ENCODE measurements around the gene LRMDA.

The LRMDA gene

GRCh38 chr10:75525067-75525466 is 93.6 kb downstream of the LRMDA start:
- no peaks in the 10 kb centered on the region; the same call in 1 of the 2 replicates for H3K9me3 ChIP-seq (ENCODE audit: insufficient read depth, low read depth, low read length)
- no peak overlapping the region for H3K4me3 ChIP-seq (ENCODE audit: low read length, poor library complexity, severe bottlenecking)
- no peaks in the 10 kb centered on the region for H3K36me3 ChIP-seq (ENCODE audit: insufficient read depth, low read length)
- peaks cover 5% of the 10 kb centered on the region for H3K4me1 ChIP-seq (ENCODE audit: insufficient read depth, low read length, poor library complexity, severe bottlenecking)
- no peak overlapping the region for H3K9ac ChIP-seq (ENCODE audit: low read depth, low read length, poor library complexity, severe bottlenecking)
- H3K79me2 ChIP-seq (ENCODE audit: insufficient read depth, low read length), result no peaks in the 10 kb centered on the region
- H3K27me3 ChIP-seq (ENCODE audit: insufficient read depth, low read length, poor library complexity, severe bottlenecking), result no peaks in the 10 kb centered on the region
- no peaks in the 10 kb centered on the region for H3K9me2 ChIP-seq (replicated peaks; ENCODE audit: low read depth, low read length)
- H2AFZ ChIP-seq (ENCODE audit: low read length), result no peak overlapping the region
- TF ChIP-seq EZH2phosphoT487 (IDR thresholded peaks at IDR 0.05; ENCODE audit: borderline replicate concordance) (no peak), CTCF (conservative IDR thresholded peaks at IDR 0.05; ENCODE audit: low read length) (no peak)
- no peaks in the 10 kb centered on the region for H4K20me1 ChIP-seq (ENCODE audit: insufficient read depth, low read length, poor library complexity, severe bottlenecking)
- no peak overlapping the region for H3K4me2 ChIP-seq (ENCODE audit: low read depth, low read length, poor library complexity, severe bottlenecking)
- no peaks in the 10 kb centered on the region for H3F3A ChIP-seq (ENCODE audit: low read depth)

DNA sequence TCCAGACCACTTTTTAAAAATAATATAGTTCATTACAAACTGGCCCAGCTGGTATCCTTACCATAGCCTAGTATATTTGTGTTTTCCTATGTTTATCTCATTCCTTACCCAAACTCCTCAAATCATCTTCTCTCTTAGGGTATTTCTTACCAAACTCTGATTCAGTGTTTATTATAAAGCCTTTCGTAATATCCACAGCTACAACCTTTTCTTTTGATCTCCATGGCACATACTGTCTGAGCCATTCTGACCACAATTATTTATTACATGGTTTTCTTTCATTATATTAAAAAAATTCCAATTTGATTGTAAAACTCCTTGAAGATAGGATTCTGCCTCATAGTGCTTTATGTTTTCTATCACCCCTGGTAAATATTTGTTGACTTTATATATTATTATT is 94.2 kb downstream of the LRMDA start:
- Histone ChIP-seq H3K27me3 (ENCODE audit: insufficient read depth, low read length, poor library complexity, severe bottlenecking) (no peaks in the 10 kb centered on the region), H4K20me1 (ENCODE audit: insufficient read depth, low read length, poor library complexity, severe bottlenecking) (no peaks in the 10 kb centered on the region), H2AFZ (ENCODE audit: low read length) (no peak overlapping the region), H3K36me3 (ENCODE audit: insufficient read depth, low read length) (no peaks in the 10 kb centered on the region), H3K9me3 (ENCODE audit: insufficient read depth, low read depth, low read length) (no peaks in the 10 kb centered on the region; the same call in 1 of the 2 replicates), H3K9me2 (replicated peaks; ENCODE audit: low read depth, low read length) (no peaks in the 10 kb centered on the region), H3F3A (ENCODE audit: low read depth) (no peaks in the 10 kb centered on the region), H3K4me1 (ENCODE audit: insufficient read depth, low read length, poor library complexity, severe bottlenecking) (peaks cover 5% of the 10 kb centered on the region), H3K4me3 (ENCODE audit: low read length, poor library complexity, severe bottlenecking) (no peak overlapping the region), H3K79me2 (ENCODE audit: insufficient read depth, low read length) (no peaks in the 10 kb centered on the region), H3K4me2 (ENCODE audit: low read depth, low read length, poor library complexity, severe bottlenecking) (no peak overlapping the region), H3K9ac (ENCODE audit: low read depth, low read length, poor library complexity, severe bottlenecking) (no peak overlapping the region)
- TF ChIP-seq CTCF (conservative IDR thresholded peaks at IDR 0.05; ENCODE audit: low read length), result no peak
- TF ChIP-seq EZH2phosphoT487 (IDR thresholded peaks at IDR 0.05; ENCODE audit: borderline replicate concordance), result no peak

DNA sequence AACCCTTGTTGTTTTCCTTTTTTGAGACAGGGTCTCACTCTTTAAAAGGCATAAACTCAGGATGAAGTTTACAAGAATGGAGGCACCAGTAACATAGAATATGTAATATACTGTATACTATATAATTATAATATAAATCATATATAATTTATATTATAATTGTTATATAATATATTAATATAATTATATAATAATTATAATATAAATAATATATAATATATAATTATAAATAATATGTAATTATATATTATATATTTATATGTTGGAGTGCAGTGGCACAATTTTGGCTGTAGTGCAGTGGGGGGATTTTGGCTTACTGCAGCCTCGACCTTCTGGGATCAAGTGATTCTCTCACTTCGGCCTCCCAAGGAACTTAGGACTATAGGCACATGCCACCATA is 96.1 kb downstream of the LRMDA start:
- Histone ChIP-seq H3K79me2 (ENCODE audit: insufficient read depth, low read length) (no peaks in the 10 kb centered on the region), H3K9me3 (ENCODE audit: insufficient read depth, low read depth, low read length) (no peaks in the 10 kb centered on the region), H3K4me3 (ENCODE audit: low read length, poor library complexity, severe bottlenecking) (no peak overlapping the region), H4K20me1 (ENCODE audit: insufficient read depth, low read length, poor library complexity, severe bottlenecking) (no peaks in the 10 kb centered on the region), H3K9ac (ENCODE audit: low read depth, low read length, poor library complexity, severe bottlenecking) (no peak overlapping the region), H3K27me3 (ENCODE audit: insufficient read depth, low read length, poor library complexity, severe bottlenecking) (no peaks in the 10 kb centered on the region), H3F3A (ENCODE audit: low read depth) (no peaks in the 10 kb centered on the region), H3K4me2 (ENCODE audit: low read depth, low read length, poor library complexity, severe bottlenecking) (no peak overlapping the region), H3K9me2 (replicated peaks; ENCODE audit: low read depth, low read length) (no peaks in the 10 kb centered on the region), H3K4me1 (ENCODE audit: insufficient read depth, low read length, poor library complexity, severe bottlenecking) (peaks cover 5% of the 10 kb centered on the region), H2AFZ (ENCODE audit: low read length) (no peak overlapping the region), H3K36me3 (ENCODE audit: insufficient read depth, low read length) (no peaks in the 10 kb centered on the region)
- TF ChIP-seq CTCF (conservative IDR thresholded peaks at IDR 0.05; ENCODE audit: low read length), result no peak
- TF ChIP-seq EZH2phosphoT487 (IDR thresholded peaks at IDR 0.05; ENCODE audit: borderline replicate concordance), result no peak

All from Loucy (cell line).